Trophoblast cell (in vitro differentiated cells and primary cell): ENCODE data around the gene KIAA1614. TPM values are rescaled to one million over a fixed set of nuclear protein-coding genes. Genes with fewer than 3 reads are reported as not detected.

Experiments used
- DNase-seq, 2 donors: peaks; one replicate each; pipeline ENCODE4 v3.0.0-alpha.2; 2016
- H2AFZ ChIP-seq: 2 replicates; pipeline ENCODE4 v1.6.1; 2013; ENCODE audit warnings: low read length, moderate library complexity, mild to moderate bottlenecking; ENCODE audit not compliant: insufficient read depth, poor library complexity
- H2AK5ac ChIP-seq: 2 replicates; pipeline ENCODE4 v1.6.1; 2013; ENCODE audit warnings: mild to moderate bottlenecking, low read length
- H2BK120ac ChIP-seq: 2 replicates; pipeline ENCODE4 v1.6.1; 2013; ENCODE audit warnings: low read length, mild to moderate bottlenecking, moderate library complexity; ENCODE audit not compliant: insufficient read depth, poor library complexity
- H2BK12ac ChIP-seq: 2 replicates; pipeline ENCODE4 v1.6.1; 2013; ENCODE audit warnings: mild to moderate bottlenecking, low read length, moderate library complexity
- H2BK5ac ChIP-seq: 2 replicates; pipeline ENCODE4 v1.6.1; 2013; ENCODE audit warnings: low read length, low read depth, moderate library complexity, mild to moderate bottlenecking; ENCODE audit not compliant: poor library complexity
- H3K14ac ChIP-seq: 2 replicates; pipeline ENCODE4 v1.6.1; 2013; ENCODE audit warnings: mild to moderate bottlenecking, low read length
- H3K18ac ChIP-seq: 2 replicates; pipeline ENCODE4 v1.6.1; 2013; ENCODE audit warnings: mild to moderate bottlenecking, low read length
- H3K23ac ChIP-seq: 2 replicates; pipeline ENCODE4 v1.6.1; 2013; ENCODE audit warnings: low read length
- H3K27ac ChIP-seq: 2 replicates; pipeline ENCODE4 v1.5.1; 2013; ENCODE audit warnings: low read depth, mild to moderate bottlenecking, inconsistent platforms, low read length, moderate library complexity
- H3K27me3 ChIP-seq: 2 replicates; pipeline ENCODE4 v1.6.1; 2013; ENCODE audit warnings: inconsistent platforms, mild to moderate bottlenecking, low read length, moderate library complexity; ENCODE audit not compliant: insufficient read depth
- H3K36me3 ChIP-seq, 2 experiments: 1 replicate in 1 of 2; 2 replicates in 1 of 2; pipeline ENCODE4 v1.6.1; 2013; ENCODE audit warnings: low read length in 2 of 2, mild to moderate bottlenecking in 2 of 2, moderate library complexity in 1 of 2; ENCODE audit not compliant: insufficient read depth in 2 of 2, control insufficient read depth in 1 of 2
- H3K4ac ChIP-seq: 2 replicates; pipeline ENCODE4 v1.6.1; 2013; ENCODE audit warnings: low read depth, mild to moderate bottlenecking, low read length, moderate library complexity
- H3K4me1 ChIP-seq, 2 experiments: 1 replicate in 1 of 2; 2 replicates in 1 of 2; pipeline ENCODE4 v1.6.1; 2013; ENCODE audit warnings: low read length in 2 of 2, mild to moderate bottlenecking in 2 of 2, moderate library complexity in 1 of 2; ENCODE audit not compliant: insufficient read depth in 2 of 2, control insufficient read depth in 1 of 2
- H3K4me2 ChIP-seq: 2 replicates; pipeline ENCODE4 v1.6.1; 2013; ENCODE audit warnings: inconsistent platforms, mild to moderate bottlenecking, low read length, moderate library complexity
- H3K4me3 ChIP-seq: 2 replicates; pipeline ENCODE4 v1.5.1; 2013; ENCODE audit warnings: mild to moderate bottlenecking, low read depth, low read length, inconsistent platforms
- H3K79me1 ChIP-seq: one replicate; pipeline ENCODE4 v1.6.1; 2013; ENCODE audit warnings: low read length
- H3K79me2 ChIP-seq: 2 replicates; pipeline ENCODE4 v1.6.1; 2013; ENCODE audit warnings: low read length, mild to moderate bottlenecking; ENCODE audit not compliant: control insufficient read depth, insufficient read depth, poor library complexity
- H3K9ac ChIP-seq: 2 replicates; pipeline ENCODE4 v1.6.1; 2013; ENCODE audit warnings: mild to moderate bottlenecking, low read length
- H3K9me3 ChIP-seq: 2 replicates; pipeline ENCODE4 v1.6.1; 2013; ENCODE audit warnings: low read depth, mild to moderate bottlenecking, control low read depth, inconsistent platforms, low read length; ENCODE audit not compliant: insufficient read depth
- H4K12ac ChIP-seq: 2 replicates; pipeline ENCODE4 v1.6.1; 2013; ENCODE audit warnings: low read depth, mild to moderate bottlenecking, low read length, moderate library complexity
- H4K8ac ChIP-seq: 2 replicates; pipeline ENCODE4 v1.6.1; 2013; ENCODE audit warnings: low read depth, mild to moderate bottlenecking, low read length, moderate library complexity
- H4K91ac ChIP-seq: one replicate; pipeline ENCODE4 v1.6.1; 2013; ENCODE audit warnings: low read depth, mild to moderate bottlenecking, low read length, moderate library complexity
- WGBS: extraction: QIAGEN DNeasy Blood & Tissue Kit; methylation state at CpG from one replicate; pipeline ENCODE4 v1.1.7; 2013; ENCODE audit warnings: missing lambda C conversion rate; ENCODE audit not compliant: insufficient read length, insufficient coverage; ENCODE audit errors: extremely low coverage; 5-methylcytosine and 5-hydroxymethylcytosine counted together
- polyA plus RNA-seq: library from polyadenylated mRNA; stranded (reverse); fragments of 200-250 nt; gene quantifications from 2 replicates; pipeline ENCODE4 v1.2.3, GENCODE V29; 2013

Gene KIAA1614
- polyA plus RNA-seq, result 0.35 and 0.42 TPM in 2 replicates

DNA sequence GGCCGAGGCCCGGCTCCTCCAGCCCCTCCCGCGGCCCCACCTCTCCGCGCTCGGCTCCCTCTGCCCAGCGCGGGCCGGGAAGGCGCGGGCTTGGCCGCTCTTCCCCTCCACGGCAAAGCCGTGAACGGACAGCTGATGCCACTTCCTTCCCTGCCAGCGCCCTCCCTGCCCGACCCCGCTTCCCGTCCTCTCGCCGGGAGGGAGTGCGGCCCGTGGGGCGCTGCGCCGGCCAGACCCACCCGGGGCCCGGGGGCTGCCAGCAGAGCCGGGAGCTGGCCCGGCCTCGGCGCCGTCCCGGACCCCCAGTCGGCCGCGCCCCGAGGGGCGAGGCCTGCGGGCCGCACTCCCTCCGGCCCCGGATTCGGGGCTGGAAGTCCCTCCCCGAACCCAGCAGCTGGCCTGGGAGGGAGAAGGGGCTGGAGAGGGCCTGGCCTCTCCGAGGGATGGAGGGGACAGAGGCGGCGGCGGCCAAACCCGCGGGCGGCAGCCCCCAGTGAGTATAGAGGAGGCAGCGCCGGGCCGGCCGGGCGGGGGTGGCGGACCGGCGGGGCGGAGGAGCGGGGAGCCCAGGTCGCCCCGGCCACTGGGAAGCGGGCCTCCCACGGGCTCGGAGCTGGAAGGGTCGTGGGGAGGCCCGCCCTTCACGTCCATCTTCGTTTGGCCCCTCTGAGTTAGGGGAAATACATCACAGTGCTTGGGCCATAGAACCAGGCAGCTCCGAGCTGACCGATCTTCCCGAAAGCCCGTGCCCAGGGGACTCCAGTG, at the start of gene KIAA1614:
KIAA1614 (plus strand) TSS at position 97 of the 765 bp plus-strand sequence; CDS start at position 444, 347 bp downstream.
- Histone ChIP-seq H3K9me3 (peaks cover 2% of the 10 kb centered on the region), H3K4me1 (peaks cover 4 to 8% of the 10 kb centered on the region in 2 experiments), H3K36me3 (no peaks in the 10 kb centered on the region), H3K4me2 (peak within 1 kb of the TSS; percentile 75), H3K4me3 (peak within 1 kb of the TSS; percentile 74), H3K23ac (no peak within 1 kb of the TSS), H3K79me2 (no peaks in the 10 kb centered on the region), H3K14ac (peak within 1 kb of the TSS; percentile 62), H2BK120ac (peak within 1 kb of the TSS; percentile 12), H4K91ac (peak within 1 kb of the TSS; percentile 25), H3K18ac (peak within 1 kb of the TSS; percentile 8), H4K12ac (peak within 1 kb of the TSS; percentile 9), H4K8ac (peak within 1 kb of the TSS; percentile 75), H3K4ac (no peak within 1 kb of the TSS), H2BK12ac (no peak within 1 kb of the TSS), H3K27me3 (peaks cover 15% of the 10 kb centered on the region), H2BK5ac (no peak within 1 kb of the TSS), H3K27ac (no peak within 1 kb of the TSS), H3K79me1 (peaks cover 8% of the 10 kb centered on the region), H3K9ac (peak within 1 kb of the TSS; percentile 28), H2AK5ac (no peak within 1 kb of the TSS), H2AFZ (peak within 1 kb of the TSS; percentile 79)
- WGBS, result no CpG with 5 or more reads among the region's 76 CpGs
- peak in 1 of 2 donors; percentile 5 for DNase-seq

DNA sequence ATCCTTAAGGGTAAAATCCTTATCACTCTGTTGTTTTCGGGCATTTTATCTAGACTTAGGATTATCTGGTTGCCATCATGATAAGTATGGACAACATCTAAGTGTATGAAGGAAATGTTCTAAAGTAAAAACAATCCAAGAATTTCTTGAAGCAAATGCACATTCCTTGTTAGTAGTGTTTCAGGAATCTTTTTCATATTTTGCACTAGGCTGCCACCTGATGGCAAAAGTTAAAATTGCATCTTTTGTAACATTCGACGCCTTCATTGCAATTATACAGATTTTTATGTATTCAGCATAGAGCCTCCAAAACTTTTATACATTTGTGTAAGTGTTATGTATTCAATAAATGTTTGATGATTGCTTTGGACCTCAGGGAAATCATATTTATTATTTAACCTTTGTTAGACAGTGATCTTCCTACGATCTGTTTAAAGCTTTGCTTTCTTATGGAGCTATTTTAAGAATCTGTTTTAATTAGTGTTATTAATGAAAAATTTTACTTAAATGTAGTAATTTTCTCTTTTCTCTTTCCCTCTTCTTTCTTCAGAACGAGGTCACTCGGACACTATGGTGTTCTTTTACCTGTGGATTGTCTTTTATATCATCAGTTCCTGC, 49.4 kb upstream of the KIAA1614 start:
- no peak overlapping the region for H3K18ac ChIP-seq
- H2BK5ac ChIP-seq, result no peak overlapping the region
- H2BK120ac ChIP-seq, result no peak overlapping the region
- H2BK12ac ChIP-seq, result no peak overlapping the region
- no peaks in the 10 kb centered on the region for H3K79me1 ChIP-seq
- no peak overlapping the region for H4K12ac ChIP-seq
- H2AK5ac ChIP-seq, result no peak overlapping the region
- no peaks in the 10 kb centered on the region for H3K9me3 ChIP-seq
- H3K23ac ChIP-seq, result no peak overlapping the region
- H3K4me1 ChIP-seq, result no peaks in the 10 kb centered on the region
- H4K91ac ChIP-seq, result no peak overlapping the region
- WGBS, result no CpG with 5 or more reads among the region's 6 CpGs
- H3K4me2 ChIP-seq, result no peak overlapping the region
- H3K27ac ChIP-seq, result no peak overlapping the region
- H3K9ac ChIP-seq, result no peak overlapping the region
- H3K36me3 ChIP-seq, result no peaks in the 10 kb centered on the region
- H2AFZ ChIP-seq, result no peak overlapping the region
- no peak overlapping the region for H3K4ac ChIP-seq
- H3K79me2 ChIP-seq, result no peaks in the 10 kb centered on the region
- H3K14ac ChIP-seq, result no peak overlapping the region
- H3K4me3 ChIP-seq, result no peak overlapping the region
- peak; percentile 51 to 96 for DNase-seq
- H3K27me3 ChIP-seq, result no peaks in the 10 kb centered on the region
- H4K8ac ChIP-seq, result no peak overlapping the region

DNA sequence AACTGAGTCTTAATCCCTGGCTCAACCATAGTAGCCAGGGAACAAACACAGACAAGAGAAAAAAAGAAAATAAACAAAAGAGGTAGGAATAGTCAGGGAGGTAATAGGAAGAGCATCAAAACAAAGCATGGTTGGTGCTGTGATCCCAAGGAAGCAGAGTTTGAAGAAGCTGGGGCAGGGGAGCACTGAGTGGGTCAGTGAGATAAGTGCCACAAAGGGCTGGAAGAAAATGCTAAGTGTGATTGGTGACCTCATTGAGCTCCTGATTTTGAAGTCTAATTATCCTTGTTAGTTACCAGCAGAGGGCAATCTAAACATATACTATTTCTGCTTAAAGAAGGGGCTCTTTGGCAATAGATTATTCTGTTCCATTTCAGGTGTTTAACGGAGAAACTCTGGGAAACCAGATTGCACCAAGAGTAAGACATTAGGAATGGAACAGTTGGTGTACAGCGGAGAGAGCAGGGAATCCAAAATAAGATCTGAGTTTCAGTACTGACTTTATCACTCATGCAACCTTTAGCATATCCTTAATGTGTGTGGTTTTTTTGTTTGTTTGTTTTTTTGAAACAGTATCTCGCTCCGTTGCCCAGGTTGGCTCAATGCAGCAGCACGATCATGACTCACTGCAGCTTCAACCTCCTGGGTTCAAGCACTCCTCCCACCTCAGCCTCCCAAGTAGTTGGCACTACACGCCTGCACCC, 30.7 kb upstream of the KIAA1614 start:
- no peak overlapping the region for H3K27ac ChIP-seq
- no CpG with 5 or more reads among the region's 6 CpGs for WGBS
- H3K36me3 ChIP-seq, result peaks cover 0 to 4% of the 10 kb centered on the region in 2 experiments

GRCh38 chr1:180884588-180885300, 28.0 kb upstream of the KIAA1614 start:
- no peak overlapping the region for H3K4me3 ChIP-seq
- no peak overlapping the region for H2AFZ ChIP-seq
- H4K8ac ChIP-seq, result no peak overlapping the region
- peaks cover 0 to 2% of the 10 kb centered on the region in 2 experiments for H3K36me3 ChIP-seq
- H3K9ac ChIP-seq, result no peak overlapping the region
- H2BK5ac ChIP-seq, result no peak overlapping the region
- no CpG with 5 or more reads among the region's 3 CpGs for WGBS
- no peaks in the 10 kb centered on the region for H3K9me3 ChIP-seq
- no peak for DNase-seq
- H3K4me2 ChIP-seq, result no peak overlapping the region
- H4K91ac ChIP-seq, result no peak overlapping the region
- no peaks in the 10 kb centered on the region for H3K27me3 ChIP-seq
- H2AK5ac ChIP-seq, result no peak overlapping the region
- H3K4ac ChIP-seq, result no peak overlapping the region
- H3K23ac ChIP-seq, result no peak overlapping the region
- no peak overlapping the region for H3K18ac ChIP-seq
- H3K14ac ChIP-seq, result no peak overlapping the region
- no peak overlapping the region for H3K27ac ChIP-seq
- no peaks in the 10 kb centered on the region for H3K4me1 ChIP-seq
- H3K79me1 ChIP-seq, result no peaks in the 10 kb centered on the region
- H2BK12ac ChIP-seq, result no peak overlapping the region
- H4K12ac ChIP-seq, result no peak overlapping the region
- no peaks in the 10 kb centered on the region for H3K79me2 ChIP-seq
- no peak overlapping the region for H2BK120ac ChIP-seq

More for the DNA sequence above, 30.7 kb upstream of the KIAA1614 start:
- no peak overlapping the region for H3K9ac ChIP-seq
- no peak overlapping the region for H2BK12ac ChIP-seq
- H3K23ac ChIP-seq, result no peak overlapping the region
- H3K79me1 ChIP-seq, result no peaks in the 10 kb centered on the region
- no peak overlapping the region for H2AK5ac ChIP-seq
- no peaks in the 10 kb centered on the region for H3K79me2 ChIP-seq
- no peak overlapping the region for H2BK5ac ChIP-seq
- no peak overlapping the region for H4K8ac ChIP-seq
- no peaks in the 10 kb centered on the region for H3K9me3 ChIP-seq
- DNase-seq, result peak in 1 of 2 donors; percentile 68
- no peak overlapping the region for H4K12ac ChIP-seq
- no peak overlapping the region for H3K4me2 ChIP-seq
- H3K14ac ChIP-seq, result no peak overlapping the region
- no peaks in the 10 kb centered on the region for H3K4me1 ChIP-seq
- no peak overlapping the region for H4K91ac ChIP-seq
- no peak overlapping the region for H2BK120ac ChIP-seq
- no peak overlapping the region for H2AFZ ChIP-seq
- no peak overlapping the region for H3K4me3 ChIP-seq
- no peak overlapping the region for H3K18ac ChIP-seq
- no peak overlapping the region for H3K4ac ChIP-seq
- H3K27me3 ChIP-seq, result no peaks in the 10 kb centered on the region
